Neutrophil (primary cell): Measurements from ENCODE around the gene ANKHD1.

Source experiments
- H3K27ac ChIP-seq: fragments of 200-600 bp; sonication (generic); 2 replicates; pipeline ENCODE4 v1.5.1; 2016; ENCODE audit warnings: mild to moderate bottlenecking, moderate library complexity
- H3K27me3 ChIP-seq: fragments of 200-600 bp; sonication (generic); 2 replicates; pipeline ENCODE4 v1.6.0; 2016; ENCODE audit warnings: mild to moderate bottlenecking
- H3K36me3 ChIP-seq: fragments of 200-600 bp; sonication (generic); 2 replicates; pipeline ENCODE4 v1.5.1; 2017
- H3K4me1 ChIP-seq, 2 experiments: fragments of 200-600 bp in 1 of 2; sonication (generic) in 1 of 2; 1 replicate in 1 of 2; 2 replicates in 1 of 2; pipeline versions ENCODE4 v1.5.1 to v1.6.1; 2013 to 2016; ENCODE audit warnings: low read depth in 1 of 2, low read length in 1 of 2, mild to moderate bottlenecking in 1 of 2, moderate library complexity in 1 of 2; ENCODE audit not compliant: control insufficient read depth in 1 of 2, insufficient read depth in 1 of 2
- H3K4me3 ChIP-seq, 2 experiments: fragments of 200-600 bp in 1 of 2; sonication (generic) in 1 of 2; 1 replicate in 1 of 2; 2 replicates in 1 of 2; pipeline ENCODE4 v1.5.1; 2013 to 2016; ENCODE audit warnings: low read depth in 1 of 2, low read length in 1 of 2, mild to moderate bottlenecking in 1 of 2, moderate library complexity in 1 of 2
- H3K9me3 ChIP-seq: fragments of 200-600 bp; sonication (generic); 2 replicates; pipeline ENCODE4 v1.5.1; 2016
- CTCF ChIP-seq: fragments of 200-600 bp; sonication (generic); IDR thresholded peaks from 2 replicates; pipeline ENCODE4 v1.5.1; 2016; ENCODE audit warnings: antibody characterized with exemption

The ANKHD1 gene

GRCh38 chr5:140557965-140558364 lies 156.3 kb downstream of the ANKHD1 start:
- TF ChIP-seq CTCF: no peak
- no peaks in the 10 kb centered on the region for H3K9me3 ChIP-seq
- H3K36me3 ChIP-seq: no peaks in the 10 kb centered on the region
- H3K27ac ChIP-seq: peak overlapping the region; percentile 97
- peaks cover 50% of the 10 kb centered on the region in 2 experiments for H3K4me1 ChIP-seq
- H3K27me3 ChIP-seq: no peaks in the 10 kb centered on the region
- peak overlapping the region; percentile 79 to 85 for H3K4me3 ChIP-seq

GRCh38 chr5:140558542-140558941 lies 156.9 kb downstream of the ANKHD1 start:
- H3K27ac ChIP-seq: peak overlapping the region; percentile 97
- H3K9me3 ChIP-seq: no peaks in the 10 kb centered on the region
- H3K36me3 ChIP-seq: no peaks in the 10 kb centered on the region
- no peak overlapping the region for H3K4me3 ChIP-seq
- no peak for TF ChIP-seq CTCF
- peaks cover 48 to 49% of the 10 kb centered on the region in 2 experiments for H3K4me1 ChIP-seq
- H3K27me3 ChIP-seq: no peaks in the 10 kb centered on the region

DNA sequence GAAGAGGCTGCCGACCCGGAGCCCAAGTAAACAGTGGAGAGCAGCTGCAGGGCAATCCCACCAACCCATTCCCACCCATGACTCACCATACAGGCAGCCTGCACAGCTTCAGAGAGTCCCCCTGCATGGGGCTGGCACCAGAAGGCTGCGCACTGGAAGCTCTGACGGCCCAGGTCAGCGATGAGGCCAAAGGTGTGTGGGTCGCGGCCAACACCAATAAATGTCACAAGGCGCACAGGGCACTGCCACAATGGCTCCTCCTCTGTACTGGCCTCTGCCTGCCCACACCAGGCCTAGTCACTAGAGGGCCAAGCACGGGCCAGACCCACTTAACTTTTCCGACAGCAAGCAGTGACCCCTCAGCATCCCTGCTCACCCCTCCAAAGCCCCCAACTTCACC lies 158.6 kb downstream of the ANKHD1 start:
- peaks cover 43 to 44% of the 10 kb centered on the region in 2 experiments for H3K4me1 ChIP-seq
- H3K9me3 ChIP-seq: no peaks in the 10 kb centered on the region
- H3K36me3 ChIP-seq: no peaks in the 10 kb centered on the region

GRCh38 chr5:140561753-140562523 lies 160.3 kb downstream of the ANKHD1 start:
- Histone ChIP-seq H3K27me3 (no peaks in the 10 kb centered on the region), H3K9me3 (no peaks in the 10 kb centered on the region), H3K36me3 (peaks cover under 1% of the 10 kb centered on the region), H3K4me1 (peaks cover 31 to 37% of the 10 kb centered on the region in 2 experiments), H3K27ac (no peak overlapping the region), H3K4me3 (no peak overlapping the region)
- no peak for TF ChIP-seq CTCF

More for the DNA sequence above, 158.6 kb downstream of the ANKHD1 start:
- Histone ChIP-seq H3K27me3 (no peaks in the 10 kb centered on the region), H3K4me3 (no peak overlapping the region), H3K27ac (no peak overlapping the region)
- no peak for TF ChIP-seq CTCF

GRCh38 chr5:140563596-140563995 lies 162.0 kb downstream of the ANKHD1 start:
- no peak for TF ChIP-seq CTCF
- peak overlapping the region; percentile 93 for H3K27ac ChIP-seq
- H3K27me3 ChIP-seq: no peaks in the 10 kb centered on the region
- H3K4me1 ChIP-seq: peaks cover 22 to 31% of the 10 kb centered on the region in 2 experiments
- no peaks in the 10 kb centered on the region for H3K9me3 ChIP-seq
- H3K36me3 ChIP-seq: peaks cover 5% of the 10 kb centered on the region
- peak overlapping the region; percentile 75 to 83 for H3K4me3 ChIP-seq
